K562 (cell line): Measurements from ENCODE around the gene TARP.
A peak's percentile ranks its signal among the peaks of the same experiment; 100 is the strongest.

Experiments used
- ATAC-seq: fragments of 200-7000 bp; cut with Tn5 transposase; 3 replicates; pipeline ENCODE4 v1.9.1; 2020; ENCODE audit warnings: moderate library complexity
- BruUV-seq: library from RNA; stranded (reverse); fragments of 400-500 nt; replicated peaks from 2 replicates; lab custom pipeline; 2021; lab: Mats Ljungman, UMichigan
- CTCF ChIA-PET: fragments of 300-600 bp; formaldehyde crosslinking; extraction: SDS; loops from one replicate; lab custom pipeline; 2021; ENCODE audit warnings: low intra/inter-chr PET ratio; lab: Yijun Ruan, JAX
- POLR2A ChIA-PET: fragments of 300-600, 350-650 bp; sonication (Branson Sonifier 250); formaldehyde crosslinking; extraction: SDS; loops from one replicate; lab custom pipeline; 2021; ENCODE audit warnings: antibody characterized with exemption, inconsistent platforms; lab: Yijun Ruan, JAX
- DNase-seq, 4 experiments: peaks; one replicate each; pipeline versions ENCODE4 v3.0.0 to v3.0.0-alpha.2; 2011 to 2018; ENCODE audit warnings: low spot score in 3 of 4, mixed read lengths in 3 of 4; ENCODE audit errors: extremely low read depth in 1 of 4
- FAIRE-seq: peaks from 2 replicates; lab custom pipeline; 2011; peaks lifted over from hg19 to GRCh38; lab: Jason Lieb, UNC
- H2AFZ ChIP-seq: 2 replicates; pipeline ENCODE4 v1.6.0; 2011; ENCODE audit warnings: low read depth, low read length, control low read depth, inconsistent platforms
- H3K27ac ChIP-seq: fragments of 200-600 bp; 3 replicates; pipeline ENCODE4 v1.8.0; 2011; ENCODE audit warnings: low read depth, mild to moderate bottlenecking, control low read depth, inconsistent platforms, low read length, moderate library complexity, mixed read lengths; ENCODE audit errors: extremely low read depth
- H3K27me3 ChIP-seq, 2 experiments: fragments of 300-600 bp in 1 of 2; 2 replicates in 1 of 2; 3 replicates in 1 of 2; pipeline versions ENCODE4 v1.6.0 to v1.8.0; 2011; ENCODE audit warnings: inconsistent platforms in 2 of 2, low read length in 2 of 2, mild to moderate bottlenecking in 1 of 2, mixed read lengths in 1 of 2, moderate library complexity in 1 of 2; ENCODE audit not compliant: control insufficient read depth in 2 of 2, insufficient read depth in 2 of 2
- H3K36me3 ChIP-seq: fragments of 300-600 bp; 3 replicates; pipeline ENCODE4 v1.8.0; 2011; ENCODE audit warnings: mild to moderate bottlenecking, low read length, inconsistent platforms; ENCODE audit not compliant: control insufficient read depth, insufficient read depth
- H3K4me1 ChIP-seq, 2 experiments: fragments of 200-600 bp in 1 of 2; replicated peaks in 1 of 2; 2 replicates in 1 of 2; 3 replicates in 1 of 2; pipeline versions ENCODE4 v1.5.1 to v1.8.0; 2011; ENCODE audit warnings: inconsistent platforms in 2 of 2, low read length in 2 of 2, mild to moderate bottlenecking in 1 of 2, mixed read lengths in 1 of 2, moderate library complexity in 1 of 2; ENCODE audit not compliant: control insufficient read depth in 2 of 2, insufficient read depth in 2 of 2
- H3K4me2 ChIP-seq: 2 replicates; pipeline ENCODE4 v1.6.1; 2011; ENCODE audit warnings: low read length, control low read depth, inconsistent platforms, mixed read lengths; ENCODE audit not compliant: insufficient read depth
- H3K4me3 ChIP-seq: fragments of 200-600 bp; sonication (generic), shearing (Covaris generic); 2 replicates; pipeline ENCODE4 v1.5.1; 2016; ENCODE audit warnings: control low read depth, inconsistent platforms
- H3K79me2 ChIP-seq: fragments of 200-600 bp; 3 replicates; pipeline ENCODE4 v1.8.0; 2011; ENCODE audit warnings: low read length, inconsistent platforms; ENCODE audit not compliant: control insufficient read depth, insufficient read depth
- H3K9ac ChIP-seq, 2 experiments: 2 replicates each; pipeline versions ENCODE4 v1.6.0 to v1.6.1; 2011; ENCODE audit warnings: low read depth in 2 of 2, low read length in 2 of 2, control low read depth in 1 of 2, inconsistent platforms in 1 of 2, mild to moderate bottlenecking in 1 of 2, mixed read lengths in 1 of 2; ENCODE audit not compliant: insufficient read depth in 1 of 2
- H3K9me1 ChIP-seq: one replicate; pipeline ENCODE4 v1.6.0; 2011; ENCODE audit warnings: inconsistent platforms, mild to moderate bottlenecking, low read length, moderate library complexity; ENCODE audit not compliant: control insufficient read depth, insufficient read depth
- H3K9me3 ChIP-seq: replicated peaks from 2 replicates; pipeline ENCODE4 v1.5.1; 2011; ENCODE audit warnings: low read depth, low read length, inconsistent platforms; ENCODE audit not compliant: control insufficient read depth, insufficient read depth
- H4K20me1 ChIP-seq: replicated peaks from 2 replicates; pipeline ENCODE4 v1.6.1; 2011; ENCODE audit warnings: low read length, inconsistent platforms, mixed read lengths; ENCODE audit not compliant: control insufficient read depth, insufficient read depth
- CEBPB ChIP-seq: fragments of 450-650 bp; IDR thresholded peaks from 2 replicates; pipeline ENCODE4 v1.6.1; 2016; ENCODE audit warnings: missing genetic modification characterization, missing compliant biosample characterization
- E2F6 ChIP-seq, 2 experiments: IDR thresholded peaks; 2 replicates each; pipeline ENCODE4 v1.6.1; 2011; ENCODE audit warnings: borderline replicate concordance in 1 of 2, control low read depth in 1 of 2, low read depth in 1 of 2, low read length in 1 of 2, mild to moderate bottlenecking in 1 of 2, mixed read lengths in 1 of 2, moderate library complexity in 1 of 2; ENCODE audit not compliant: insufficient read depth in 1 of 2, insufficient read length in 1 of 2, poor library complexity in 1 of 2, severe bottlenecking in 1 of 2; ENCODE audit errors: extremely low read depth in 1 of 2
- GTF2E2 ChIP-seq: fragments of 200-800 bp; sonication (Bioruptor generic); IDR thresholded peaks from 2 replicates; pipeline ENCODE4 v1.6.1; 2016; ENCODE audit warnings: missing genetic modification characterization, missing compliant biosample characterization
- KLF10 ChIP-seq: fragments of 250-450 bp; sonication (Bioruptor Pico); IDR thresholded peaks from 2 replicates; pipeline ENCODE4 v1.6.1; 2021; ENCODE audit warnings: matching md5 sums
- MCM3 ChIP-seq: fragments of 450-650 bp; IDR thresholded peaks from 2 replicates; pipeline ENCODE4 v1.6.1; 2016
- MXI1 ChIP-seq: IDR thresholded peaks from 2 replicates; pipeline ENCODE4 v1.6.1; 2011; ENCODE audit warnings: low read depth, mild to moderate bottlenecking, improper control_type of control experiment, low read length
- MYC ChIP-seq, 2 experiments: fragments of 250-450 bp in 1 of 2; sonication (Bioruptor Pico) in 1 of 2; IDR thresholded peaks; 2 replicates each; pipeline versions ENCODE4 v1.5.1 to v1.6.1; 2012 to 2021; ENCODE audit warnings: low read depth in 2 of 2, borderline replicate concordance in 1 of 2, improper control_type of control experiment in 1 of 2, low read length in 1 of 2, mild to moderate bottlenecking in 1 of 2, moderate library complexity in 1 of 2
- POLR3A ChIP-seq: IDR thresholded peaks from 2 replicates; pipeline ENCODE4 v1.6.1; 2011; ENCODE audit warnings: borderline replicate concordance, mild to moderate bottlenecking, moderate library complexity; ENCODE audit not compliant: insufficient read length, insufficient read depth; ENCODE audit errors: extremely low read depth
- RBM15 ChIP-seq: fragments of 200-400 bp; formaldehyde crosslinking; IDR thresholded peaks from 2 replicates; pipeline ENCODE4 v1.6.1; 2018; ENCODE audit warnings: mild to moderate bottlenecking, low read length, moderate library complexity; ENCODE audit not compliant: insufficient read depth
- RFX1 ChIP-seq: fragments of 450-650 bp; IDR thresholded peaks from 2 replicates; pipeline ENCODE4 v1.6.1; 2016; ENCODE audit warnings: mild to moderate bottlenecking, moderate library complexity
- SMAD3 ChIP-seq: fragments of 450-650 bp; formaldehyde crosslinking; conservative IDR thresholded peaks from 2 replicates; pipeline ENCODE4 v1.4.0; 2020; ENCODE audit warnings: mild to moderate bottlenecking
- THAP12 ChIP-seq: fragments of 250-450 bp; sonication (Bioruptor Pico); IDR thresholded peaks from 2 replicates; pipeline ENCODE4 v1.9.0; 2021; ENCODE audit warnings: mild to moderate bottlenecking, inconsistent platforms
- ZFPM2 ChIP-seq: fragments of 250-450 bp; sonication (Bioruptor Pico); IDR thresholded peaks from 2 replicates; pipeline ENCODE4 v1.5.1; 2022; ENCODE audit warnings: mild to moderate bottlenecking
- ZNF274 ChIP-seq: IDR thresholded peaks from 2 replicates; pipeline ENCODE4 v1.6.1; 2011; ENCODE audit warnings: low read depth, mild to moderate bottlenecking, low read length, moderate library complexity, borderline replicate concordance
- ZNF324 ChIP-seq: fragments of 250-450 bp; sonication (Bioruptor Pico); IDR thresholded peaks from 2 replicates; pipeline ENCODE4 v1.4.0; 2020; ENCODE audit warnings: mild to moderate bottlenecking
- ZNF584 ChIP-seq: fragments of 200-800 bp; sonication (Bioruptor generic); IDR thresholded peaks from 2 replicates; pipeline ENCODE4 v1.6.1; 2016; ENCODE audit warnings: low read depth, mild to moderate bottlenecking, missing genetic modification characterization, missing compliant biosample characterization
- ZNF644 ChIP-seq: fragments of 200-800 bp; sonication (Bioruptor generic); IDR thresholded peaks from 2 replicates; pipeline ENCODE4 v1.6.1; 2016; ENCODE audit warnings: low read depth, missing genetic modification characterization, missing compliant biosample characterization
- ZNF76 ChIP-seq: fragments of 250-450 bp; sonication (Bioruptor Pico); IDR thresholded peaks from 2 replicates; pipeline ENCODE4 v1.4.0; 2020; ENCODE audit warnings: mild to moderate bottlenecking, moderate library complexity, borderline replicate concordance
- ZSCAN32 ChIP-seq: fragments of 450-650 bp; formaldehyde crosslinking; IDR thresholded peaks from 2 replicates; pipeline ENCODE4 v1.4.0; 2020; ENCODE audit warnings: mild to moderate bottlenecking, moderate library complexity
- WGBS: fragments of 100-300 bp; shearing (Covaris generic); methylation state at CpG from one replicate; pipeline ENCODE4 v1.1.6; 2016; ENCODE audit warnings: low coverage, mixed read lengths; ENCODE audit not compliant: insufficient coverage; ENCODE audit errors: missing lambda C conversion rate; 5-methylcytosine and 5-hydroxymethylcytosine counted together
- in situ Hi-C: fragments of 300-500 bp; cut with MboI; formaldehyde crosslinking; loops from 4 replicates; pipeline ENCODE4 v1.15.0; 2018; ENCODE audit warnings: inconsistent platforms, mixed read lengths
- intact Hi-C: fragments of 100-400 bp; cut with micrococcal nuclease; formaldehyde crosslinking; loops from 2 replicates; pipeline ENCODE4 v1.14.2; 2022

Gene TARP

GRCh38 chr7:38291117-38291647, 17.7 kb upstream of the TARP start (continued):
- TF ChIP-seq E2F6 (IDR thresholded peaks at IDR 0.05; ENCODE audit: borderline replicate concordance in 1 of 2, extremely low read depth in 1 of 2, insufficient read depth in 1 of 2, insufficient read length in 1 of 2, low read depth in 1 of 2, low read length in 1 of 2, poor library complexity in 1 of 2, severe bottlenecking in 1 of 2) (peak in 1 of 2 experiments; percentile 54), MYC (IDR thresholded peaks at IDR 0.05; ENCODE audit: low read depth, low read length) (peak; percentile 35; the same call in 1 of the 2 replicates), MYC (CRISPR knock-in tag; IDR thresholded peaks at IDR 0.05; ENCODE audit: borderline replicate concordance, low read depth) (no peak), ZNF274 (no peak), ZNF324 (CRISPR knock-in tag) (no peak), ZSCAN32 (no peak), POLR3A (no peak), GTF2E2 (tag) (no peak), RFX1 (no peak), CEBPB (0 out of 2 replicates have a peak, but pooled peaks have one; percentile 4), MXI1 (no peak)
- TF ChIP-seq, all 486 proteins: peak for 9

- ChIA-PET CTCF (no interaction called here), POLR2A (no interaction called here)
- WGBS: 0% methylated on average over 6 of the region's 8 CpGs
- H3K9ac ChIP-seq: no peak overlapping the region
- no peaks in the 10 kb centered on the region for H3K9me1 ChIP-seq
- in situ Hi-C loops (no loop called here), intact Hi-C loops (no loop called here)
- H2AFZ ChIP-seq: no peak overlapping the region
- no peak overlapping the region for H3K4me3 ChIP-seq
- FAIRE-seq (no peak), ATAC-seq (no peak), DNase-seq (no peak)
- BruUV-seq: no TSS peak
- no peaks in the 10 kb centered on the region for H3K9me3 ChIP-seq
- no peak overlapping the region for H3K4me2 ChIP-seq
- no peak overlapping the region for H3K27ac ChIP-seq
- H3K27me3 ChIP-seq: peaks cover 5 to 18% of the 10 kb centered on the region in 2 experiments; a peak in 3 of 5 replicates
- no peaks in the 10 kb centered on the region for H4K20me1 ChIP-seq
- H3K36me3 ChIP-seq: no peaks in the 10 kb centered on the region
- no peaks in the 10 kb centered on the region for H3K79me2 ChIP-seq
- H3K4me1 ChIP-seq: no peaks in the 10 kb centered on the region
- no peak for TF ChIP-seq RBM15
- TF ChIP-seq ZNF76 (CRISPR knock-in tag): no peak
- TF ChIP-seq THAP12 (CRISPR knock-in tag): no peak
- TF ChIP-seq ZNF584 (CRISPR knock-in tag): no peak
- no peak for TF ChIP-seq KLF10
- TF ChIP-seq SMAD3 (CRISPR knock-in tag): no peak
- no peak for TF ChIP-seq ZFPM2 (CRISPR knock-in tag)
- no peak for TF ChIP-seq MCM3
- TF ChIP-seq ZNF644 (tag): no peak
These were observed 11.1 kb upstream of the TARP start for GRCh38 chr7:38284553-38284952.
